Pons (tissue), 1 donor: ENCODE results near the gene RIMBP3C.
"Not testable (repeated sequence)": the region's sequence is repeated elsewhere in the genome, so short reads cannot be mapped to it uniquely, and the experiment has no call there.

ENCODE experiments used
- DNase-seq: peaks from one replicate; pipeline ENCODE4 v3.0.0-alpha.2; 2016; ENCODE audit warnings: low spot score

RIMBP3C gene

DNA sequence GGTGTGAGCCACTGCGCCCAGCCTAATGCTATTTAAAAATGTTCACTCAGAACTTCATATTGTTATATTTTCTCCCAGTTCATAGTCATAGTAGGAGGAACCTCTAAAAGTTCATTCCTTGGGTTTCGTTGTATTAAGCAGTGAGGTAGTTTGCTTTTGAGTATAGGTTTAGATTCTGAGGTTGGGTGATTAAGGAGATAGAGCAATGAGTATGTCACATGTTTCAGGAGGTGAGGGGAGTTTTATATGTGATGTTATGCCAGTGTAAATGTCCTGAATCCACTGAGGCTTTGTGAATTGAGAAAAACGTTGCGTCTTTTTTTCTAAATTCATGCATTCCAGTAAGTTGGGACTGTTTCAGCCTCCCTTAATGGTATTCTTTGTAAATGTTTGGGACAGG is 20.4 kb upstream of the RIMBP3C start:
- no peak for DNase-seq

DNA sequence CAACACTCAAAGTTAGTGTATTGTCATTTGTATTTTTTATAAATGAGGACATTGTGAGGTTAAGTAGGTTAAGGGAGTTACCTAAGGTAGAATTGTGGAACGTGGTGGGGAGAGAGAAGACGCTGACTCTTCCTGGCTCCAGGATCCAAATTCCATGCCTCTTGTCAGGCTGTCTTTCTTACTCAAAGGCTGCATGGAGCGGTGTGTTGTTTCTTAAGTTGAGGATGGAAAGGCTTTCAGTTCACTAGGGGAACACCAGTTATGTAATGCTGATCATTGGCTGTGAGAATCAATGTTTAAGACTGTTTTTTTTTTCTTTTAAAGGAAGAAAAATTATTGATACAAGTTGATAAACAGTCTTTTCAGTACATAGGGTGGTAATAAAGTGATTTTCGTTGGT is 19.1 kb upstream of the RIMBP3C start:
- DNase-seq, result no peak

- DNase-seq, result no peak
Measured at GRCh38 chr22:21569459-21570170, 18.4 kb upstream of the RIMBP3C start.

- DNase-seq, result not testable (repeated sequence)
Measured at GRCh38 chr22:21569076-21569427, 17.8 kb upstream of the RIMBP3C start.

GRCh38 chr22:21568347-21569075 is 17.2 kb upstream of the RIMBP3C start:
- DNase-seq, result no peak

DNA sequence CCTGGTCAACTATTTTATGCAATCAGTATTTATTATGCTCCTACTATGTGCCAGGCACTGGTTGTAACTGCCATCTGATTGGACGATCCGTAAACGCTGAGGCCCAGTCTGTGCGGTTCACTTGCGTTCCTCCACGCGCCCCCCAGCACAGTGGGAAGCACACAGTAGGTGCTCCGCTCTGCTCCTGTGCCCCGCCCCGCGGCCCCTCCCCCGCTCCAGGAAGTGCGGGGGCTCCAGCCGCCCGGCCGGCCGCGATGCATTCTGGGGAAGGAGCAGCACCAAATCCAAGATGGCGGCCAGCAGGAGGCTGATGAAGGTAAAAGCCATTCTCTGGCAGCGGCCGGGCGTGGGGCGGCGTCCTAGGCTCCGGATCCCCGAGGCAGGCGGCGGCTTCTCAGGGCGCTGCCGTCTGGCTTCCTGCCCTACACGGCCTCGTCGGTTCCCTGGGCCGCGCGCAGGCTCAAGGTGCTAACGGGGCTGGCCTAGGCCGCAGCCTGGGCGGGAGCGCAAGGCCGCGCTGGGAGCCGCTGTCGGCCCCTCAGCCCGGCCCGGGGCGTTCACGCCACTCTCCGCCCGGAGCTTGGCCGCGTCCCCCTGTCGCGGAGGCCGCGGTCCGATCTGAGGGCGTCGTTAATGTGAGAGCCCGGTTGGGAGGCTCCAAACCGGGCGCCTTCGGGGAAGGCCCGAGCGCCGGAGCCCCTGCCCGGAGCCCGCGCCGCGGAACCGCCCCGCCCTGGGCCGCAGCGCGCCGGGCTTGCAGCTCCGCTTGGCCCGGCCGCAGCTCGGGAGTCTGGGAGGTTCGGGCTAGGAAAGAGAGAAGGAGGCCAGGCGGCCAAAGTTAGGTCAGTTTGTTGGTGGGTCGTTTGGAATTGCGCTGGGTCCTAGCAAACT is 16.4 kb upstream of the RIMBP3C start, which contains the start of gene UBE2L3:
Gene UBE2L3 (plus strand): TSS at position 259 of the 891 bp plus-strand sequence. CDS start 31 bp downstream, at position 290.
- DNase-seq, result peak; percentile 62

DNA sequence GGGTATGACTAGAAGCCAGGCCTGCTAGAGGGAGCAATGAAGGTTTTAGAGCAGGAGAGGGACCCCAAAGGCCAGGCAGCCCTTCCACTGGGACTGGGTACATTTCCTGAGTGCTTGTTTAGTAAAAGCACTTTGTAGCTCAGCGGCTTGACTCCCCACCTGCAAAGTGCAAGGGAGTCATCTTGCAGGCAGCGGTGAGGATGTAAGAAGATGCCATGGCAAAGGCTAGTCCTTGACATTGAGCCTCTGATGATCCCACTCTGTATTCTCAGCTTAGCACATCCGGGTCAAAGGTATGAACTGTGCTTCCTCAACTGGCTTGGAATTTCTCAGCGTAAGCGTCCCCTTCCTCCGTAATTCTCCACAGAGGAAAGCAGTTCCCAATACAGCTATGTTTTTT is 13.2 kb upstream of the RIMBP3C start:
- DNase-seq, result no peak

DNA sequence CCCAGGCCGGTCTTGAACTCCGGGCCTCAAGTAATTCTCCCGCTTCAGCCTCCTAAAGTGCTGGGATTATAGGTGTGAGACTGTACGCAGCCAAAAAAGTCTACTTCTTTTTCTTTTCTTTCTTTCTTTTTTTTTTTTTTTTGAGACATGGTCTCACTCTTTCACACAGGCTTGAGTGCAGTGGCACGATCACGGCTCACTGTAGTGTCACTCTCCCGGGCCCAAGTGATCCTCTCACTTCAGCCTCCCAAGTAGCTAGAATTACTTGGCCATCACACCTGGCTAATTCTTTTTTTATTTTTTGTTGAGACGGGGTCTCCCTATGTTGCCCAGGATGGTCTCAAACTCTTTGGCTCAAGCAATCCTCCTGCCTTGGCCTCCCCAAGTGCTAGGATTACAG is 12.7 kb upstream of the RIMBP3C start:
- no peak for DNase-seq

DNA sequence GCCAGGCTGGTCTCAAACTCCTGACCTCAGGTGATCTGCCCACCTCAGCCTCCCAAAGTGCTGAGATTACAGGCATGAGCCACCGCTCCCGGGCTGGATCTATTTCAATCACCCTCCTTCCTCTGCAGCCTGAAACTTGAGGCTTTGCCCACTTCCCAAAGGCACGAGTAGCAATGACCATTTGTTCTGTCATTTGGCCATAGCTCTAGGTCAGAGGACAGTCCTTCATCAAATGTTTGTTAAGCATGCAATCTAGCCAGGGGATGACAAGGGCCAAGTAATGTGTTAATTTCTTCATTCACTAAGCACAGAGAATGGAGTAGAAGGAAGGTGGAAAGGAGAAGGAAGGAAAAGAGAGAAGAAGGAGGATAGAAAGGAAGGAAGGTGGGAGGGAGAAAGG is 9.4 kb upstream of the RIMBP3C start:
- DNase-seq, result not testable (repeated sequence)

- not testable (repeated sequence) for DNase-seq
Measured at GRCh38 chr22:21559345-21560125, 8.3 kb upstream of the RIMBP3C start.

- not testable (repeated sequence) for DNase-seq
Measured at GRCh38 chr22:21550678-21551047, 598 bp downstream of the RIMBP3C start.

- not testable (repeated sequence) for DNase-seq
Measured at GRCh38 chr22:21550008-21550677, 1.1 kb downstream of the RIMBP3C start.

GRCh38 chr22:21549558-21549957 is 1.7 kb downstream of the RIMBP3C start:
- DNase-seq, result not testable (repeated sequence)

GRCh38 chr22:21544432-21545322 is 6.6 kb downstream of the RIMBP3C start:
- not testable (repeated sequence) for DNase-seq

- DNase-seq, result not testable (repeated sequence)
Measured at GRCh38 chr22:21539862-21540261, 11.4 kb downstream of the RIMBP3C start.

DNA sequence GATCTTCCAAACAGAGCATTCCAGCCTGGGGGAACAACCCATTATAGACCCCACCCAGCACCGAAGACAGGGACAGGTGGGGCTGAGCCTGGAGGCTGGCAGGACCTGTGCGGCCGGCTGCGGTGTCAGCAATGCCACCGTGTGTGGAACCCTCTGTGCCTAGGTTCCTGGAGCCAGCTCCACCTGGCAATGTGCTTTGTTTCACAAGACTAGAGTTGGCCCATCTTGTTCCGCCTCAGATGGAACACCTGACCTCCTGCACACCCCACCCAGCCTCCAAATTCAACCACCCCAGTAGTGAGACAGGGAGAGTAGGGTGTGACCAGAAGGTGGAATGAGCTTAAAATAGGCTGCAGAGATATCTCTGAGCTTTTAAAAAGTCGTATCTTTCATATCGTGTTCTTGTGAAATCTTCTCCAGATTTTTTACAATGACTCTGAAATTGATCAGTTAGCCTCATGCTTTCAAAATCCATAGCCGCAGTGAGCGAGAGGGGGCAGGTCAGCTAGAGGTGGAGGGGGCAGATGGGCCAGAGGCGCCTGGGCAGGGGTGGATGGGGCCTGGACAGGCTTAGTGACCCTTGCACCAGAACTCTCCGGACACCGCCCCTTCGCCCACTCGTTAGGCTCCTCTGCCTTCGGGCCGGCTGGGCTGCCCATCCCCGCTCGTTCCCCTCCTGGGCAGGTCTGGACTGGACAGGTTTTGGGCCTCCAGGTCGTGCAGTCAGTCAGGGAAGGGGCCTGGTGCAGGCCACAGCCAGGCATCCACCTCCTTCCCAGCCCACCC is 18.2 kb downstream of the RIMBP3C start:
- not testable (repeated sequence) for DNase-seq

GRCh38 chr22:21531525-21531924 is 19.7 kb downstream of the RIMBP3C start:
- not testable (repeated sequence) for DNase-seq

DNA sequence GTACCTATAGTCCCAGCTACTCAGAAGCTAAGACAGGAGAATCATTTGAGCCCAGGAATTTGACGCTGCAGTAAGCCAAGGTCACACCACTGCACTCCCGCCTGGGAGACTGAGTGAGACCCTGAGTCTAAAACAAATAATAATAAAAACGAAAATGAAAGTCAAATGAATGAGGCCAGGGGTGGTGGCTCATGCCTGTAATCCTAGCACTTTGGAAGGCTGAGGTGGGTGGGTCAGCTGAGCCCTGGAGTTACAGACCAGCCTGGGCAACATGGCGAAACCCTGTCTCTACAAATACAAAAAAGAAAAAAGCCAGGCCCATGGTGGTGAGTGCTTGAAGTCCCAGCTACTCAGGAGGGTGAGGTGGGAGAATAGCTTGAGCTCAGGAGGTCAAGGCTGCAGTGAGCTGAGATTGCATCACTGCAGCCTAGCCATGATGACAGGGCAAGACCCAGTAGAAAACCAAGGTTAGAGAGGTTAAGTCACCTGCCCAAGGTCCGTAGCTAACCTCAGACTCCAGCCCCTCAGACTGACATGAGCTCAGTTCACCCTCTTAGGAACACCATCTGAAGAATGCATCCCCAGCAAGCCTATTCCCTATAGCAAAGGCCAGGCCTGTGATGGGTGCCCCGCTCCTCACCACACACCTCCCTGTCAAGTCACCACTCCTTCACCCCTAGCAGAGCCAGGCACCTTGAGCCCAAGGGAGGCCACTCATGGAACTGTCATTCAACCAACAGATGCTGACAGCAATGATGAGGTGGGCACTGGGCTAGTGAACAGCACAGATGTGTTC is 24.4 kb downstream of the RIMBP3C start:
- not testable (repeated sequence) for DNase-seq
